ENCODE data around the gene CREB5. TPM values are rescaled to one million over a fixed set of nuclear protein-coding genes. Genes with fewer than 3 reads are reported as not detected.

Gene CREB5
- total and polyA plus RNA-seq, 2 of the 13 experiments (the other 11 are each of a cell fraction or from before 2014, with no cell fraction given), result 0.38 to 0.71 TPM

DNA sequence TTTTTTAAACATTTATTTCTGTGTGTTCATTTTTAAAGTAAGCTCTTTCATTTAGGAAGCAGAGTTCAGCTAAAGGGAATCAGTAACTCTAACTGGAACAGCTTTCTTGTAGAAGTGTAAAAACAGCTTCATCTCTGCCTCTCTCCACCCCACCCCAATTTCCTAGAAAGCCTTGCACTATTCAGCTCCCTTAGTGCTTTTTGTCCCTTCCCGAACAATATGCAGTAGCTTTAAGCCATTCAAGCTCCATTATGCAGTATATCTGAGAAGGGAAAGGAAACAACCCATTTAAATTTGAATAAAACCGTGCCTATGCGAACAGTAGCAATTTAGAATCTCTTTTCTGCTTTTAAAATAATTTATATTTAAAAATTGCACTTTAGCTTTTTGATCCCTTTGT, 411.3 kb downstream of the CREB5 start:
- H3K4me1 ChIP-seq (ENCODE audit: insufficient read depth, low read length), result no peaks in the 10 kb centered on the region
- H3K4me3 ChIP-seq (replicated peaks in 1 of 3; ENCODE audit: insufficient read depth in 1 of 3, low read depth in 2 of 3, low read length in 3 of 3), result no peak overlapping the region
- H3K27ac ChIP-seq (ENCODE audit: extremely low read length, insufficient read depth, low read length), result no peak overlapping the region
- H3K79me2 ChIP-seq (ENCODE audit: insufficient read depth, low read length), result no peaks in the 10 kb centered on the region
- ChIA-PET CTCF (ENCODE audit: low intra/inter-chr PET ratio, low total read pairs) (no interaction called here), POLR2A (no interaction called here)
- no peak overlapping the region for H3K9ac ChIP-seq (ENCODE audit: insufficient read depth, low read depth, low read length)
- DNase-seq (ENCODE audit: low spot score) (no peak), FAIRE-seq (no peak), ATAC-seq (no peak)
- H3K9me3 ChIP-seq (ENCODE audit: low read length), result no peaks in the 10 kb centered on the region
- no peaks in the 10 kb centered on the region for H3K36me3 ChIP-seq (replicated peaks in 1 of 2; ENCODE audit: control insufficient read depth in 1 of 2, insufficient read depth in 2 of 2, low read length in 2 of 2)
- no TSS peak for BruUV-seq (replicated peaks)
- in situ Hi-C loops (cut with HindIII; ENCODE audit: extremely low pct_ligation_motif_present, low pct_unique_long_range_greater_than_20kb) (no loop called here), intact Hi-C loops (cut with micrococcal nuclease; ENCODE audit: unreplicated experiment) (no loop called here)
- no peaks in the 10 kb centered on the region for H4K20me1 ChIP-seq (ENCODE audit: insufficient read depth, low read length)
- no peak overlapping the region for H2AFZ ChIP-seq (ENCODE audit: low read length)
- H3K27me3 ChIP-seq (ENCODE audit: control insufficient read depth in 1 of 2, insufficient read depth in 2 of 2, low read length in 2 of 2), result no peaks in the 10 kb centered on the region; a peak in 1 of 5 replicates
- WGBS (ENCODE audit: low lambda C conversion rate), result 13% methylated on average over 3 of the region's 3 CpGs
- H3K4me2 ChIP-seq (ENCODE audit: low read depth, low read length), result no peak overlapping the region
- no peak for TF ChIP-seq ZMYM4 (CRISPR knock-in tag; IDR thresholded peaks at IDR 0.05)
- no peak for TF ChIP-seq PBX2 (CRISPR knock-in tag; IDR thresholded peaks at IDR 0.05)
- TF ChIP-seq ZNF431 (CRISPR knock-in tag; IDR thresholded peaks at IDR 0.05; ENCODE audit: borderline replicate concordance, low read depth), result no peak
- TF ChIP-seq, protein P1, sequence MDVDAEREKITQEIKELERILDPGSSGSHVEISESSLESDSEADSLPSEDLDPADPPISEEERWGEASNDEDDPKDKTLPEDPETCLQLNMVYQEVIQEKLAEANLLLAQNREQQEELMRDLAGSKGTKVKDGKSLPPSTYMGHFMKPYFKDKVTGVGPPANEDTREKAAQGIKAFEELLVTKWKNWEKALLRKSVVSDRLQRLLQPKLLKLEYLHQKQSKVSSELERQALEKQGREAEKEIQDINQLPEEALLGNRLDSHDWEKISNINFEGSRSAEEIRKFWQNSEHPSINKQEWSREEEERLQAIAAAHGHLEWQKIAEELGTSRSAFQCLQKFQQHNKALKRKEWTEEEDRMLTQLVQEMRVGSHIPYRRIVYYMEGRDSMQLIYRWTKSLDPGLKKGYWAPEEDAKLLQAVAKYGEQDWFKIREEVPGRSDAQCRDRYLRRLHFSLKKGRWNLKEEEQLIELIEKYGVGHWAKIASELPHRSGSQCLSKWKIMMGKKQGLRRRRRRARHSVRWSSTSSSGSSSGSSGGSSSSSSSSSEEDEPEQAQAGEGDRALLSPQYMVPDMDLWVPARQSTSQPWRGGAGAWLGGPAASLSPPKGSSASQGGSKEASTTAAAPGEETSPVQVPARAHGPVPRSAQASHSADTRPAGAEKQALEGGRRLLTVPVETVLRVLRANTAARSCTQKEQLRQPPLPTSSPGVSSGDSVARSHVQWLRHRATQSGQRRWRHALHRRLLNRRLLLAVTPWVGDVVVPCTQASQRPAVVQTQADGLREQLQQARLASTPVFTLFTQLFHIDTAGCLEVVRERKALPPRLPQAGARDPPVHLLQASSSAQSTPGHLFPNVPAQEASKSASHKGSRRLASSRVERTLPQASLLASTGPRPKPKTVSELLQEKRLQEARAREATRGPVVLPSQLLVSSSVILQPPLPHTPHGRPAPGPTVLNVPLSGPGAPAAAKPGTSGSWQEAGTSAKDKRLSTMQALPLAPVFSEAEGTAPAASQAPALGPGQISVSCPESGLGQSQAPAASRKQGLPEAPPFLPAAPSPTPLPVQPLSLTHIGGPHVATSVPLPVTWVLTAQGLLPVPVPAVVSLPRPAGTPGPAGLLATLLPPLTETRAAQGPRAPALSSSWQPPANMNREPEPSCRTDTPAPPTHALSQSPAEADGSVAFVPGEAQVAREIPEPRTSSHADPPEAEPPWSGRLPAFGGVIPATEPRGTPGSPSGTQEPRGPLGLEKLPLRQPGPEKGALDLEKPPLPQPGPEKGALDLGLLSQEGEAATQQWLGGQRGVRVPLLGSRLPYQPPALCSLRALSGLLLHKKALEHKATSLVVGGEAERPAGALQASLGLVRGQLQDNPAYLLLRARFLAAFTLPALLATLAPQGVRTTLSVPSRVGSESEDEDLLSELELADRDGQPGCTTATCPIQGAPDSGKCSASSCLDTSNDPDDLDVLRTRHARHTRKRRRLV (CRISPR knock-in tag; IDR thresholded peaks at IDR 0.05), result no peak
- TF ChIP-seq, protein P2, sequence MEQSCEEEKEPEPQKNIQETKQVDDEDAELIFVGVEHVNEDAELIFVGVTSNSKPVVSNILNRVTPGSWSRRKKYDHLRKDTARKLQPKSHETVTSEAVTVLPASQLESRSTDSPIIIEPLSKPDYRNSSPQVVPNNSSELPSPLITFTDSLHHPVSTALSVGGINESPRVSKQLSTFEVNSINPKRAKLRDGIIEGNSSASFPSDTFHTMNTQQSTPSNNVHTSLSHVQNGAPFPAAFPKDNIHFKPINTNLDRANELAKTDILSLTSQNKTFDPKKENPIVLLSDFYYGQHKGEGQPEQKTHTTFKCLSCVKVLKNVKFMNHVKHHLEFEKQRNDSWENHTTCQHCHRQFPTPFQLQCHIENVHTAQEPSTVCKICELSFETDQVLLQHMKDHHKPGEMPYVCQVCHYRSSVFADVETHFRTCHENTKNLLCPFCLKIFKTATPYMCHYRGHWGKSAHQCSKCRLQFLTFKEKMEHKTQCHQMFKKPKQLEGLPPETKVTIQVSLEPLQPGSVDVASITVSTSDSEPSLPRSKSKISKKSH (CRISPR knock-in tag; IDR thresholded peaks at IDR 0.05; ENCODE audit: borderline replicate concordance), result no peak
- no peak for TF ChIP-seq MED1 (CRISPR knock-in tag; IDR thresholded peaks at IDR 0.05)
- no peak for TF ChIP-seq KDM2A (CRISPR knock-in tag; IDR thresholded peaks at IDR 0.05; ENCODE audit: borderline replicate concordance, low read depth)
- TF ChIP-seq ZNF563 (CRISPR knock-in tag; IDR thresholded peaks at IDR 0.05), result no peak
- TF ChIP-seq ZBTB42 (CRISPR knock-in tag; IDR thresholded peaks at IDR 0.05), result no peak
- no peak for TF ChIP-seq HNRNPK (IDR thresholded peaks at IDR 0.05; ENCODE audit: low read depth, low read length, poor library complexity, severe bottlenecking)
- TF ChIP-seq, protein P3, sequence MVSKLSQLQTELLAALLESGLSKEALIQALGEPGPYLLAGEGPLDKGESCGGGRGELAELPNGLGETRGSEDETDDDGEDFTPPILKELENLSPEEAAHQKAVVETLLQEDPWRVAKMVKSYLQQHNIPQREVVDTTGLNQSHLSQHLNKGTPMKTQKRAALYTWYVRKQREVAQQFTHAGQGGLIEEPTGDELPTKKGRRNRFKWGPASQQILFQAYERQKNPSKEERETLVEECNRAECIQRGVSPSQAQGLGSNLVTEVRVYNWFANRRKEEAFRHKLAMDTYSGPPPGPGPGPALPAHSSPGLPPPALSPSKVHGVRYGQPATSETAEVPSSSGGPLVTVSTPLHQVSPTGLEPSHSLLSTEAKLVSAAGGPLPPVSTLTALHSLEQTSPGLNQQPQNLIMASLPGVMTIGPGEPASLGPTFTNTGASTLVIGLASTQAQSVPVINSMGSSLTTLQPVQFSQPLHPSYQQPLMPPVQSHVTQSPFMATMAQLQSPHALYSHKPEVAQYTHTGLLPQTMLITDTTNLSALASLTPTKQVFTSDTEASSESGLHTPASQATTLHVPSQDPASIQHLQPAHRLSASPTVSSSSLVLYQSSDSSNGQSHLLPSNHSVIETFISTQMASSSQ (IDR thresholded peaks at IDR 0.05; ENCODE audit: low read depth), result no peak
- TF ChIP-seq, protein P3 (CRISPR knock-in tag; IDR thresholded peaks at IDR 0.05; ENCODE audit: borderline replicate concordance), result no peak
- TF ChIP-seq ZBTB38 (CRISPR knock-in tag; IDR thresholded peaks at IDR 0.05), result no peak
- no peak for TF ChIP-seq ZNF12 (CRISPR knock-in tag; IDR thresholded peaks at IDR 0.05)
